ENCODE results near the gene CHST8.
"Not testable (repeated sequence)": the region's sequence is repeated elsewhere in the genome, so short reads cannot be mapped to it uniquely, and the experiment has no call there.

CHST8 gene

GRCh38 chr19:33618363-33618762 is 3.4 kb upstream of the CHST8 start:
- not testable (repeated sequence) for DNase-seq (ENCODE audit: low read depth, low spot score)

GRCh38 chr19:33618884-33619283 is 2.9 kb upstream of the CHST8 start:
- no peak for DNase-seq (ENCODE audit: low read depth, low spot score)

GRCh38 chr19:33620611-33621010 is 1.1 kb upstream of the CHST8 start:
- DNase-seq (ENCODE audit: low read depth, low spot score) = no peak

GRCh38 chr19:33621065-33621785 is 528 bp upstream of the CHST8 start:
- no peak for DNase-seq (ENCODE audit: low read depth, low spot score)

- no peak for DNase-seq (ENCODE audit: low read depth, low spot score)
Observed at GRCh38 chr19:33622505-33622808, 704 bp downstream of the CHST8 start.

- DNase-seq (ENCODE audit: low read depth, low spot score) = no peak
Observed at GRCh38 chr19:33622809-33623511, 1.2 kb downstream of the CHST8 start.

- no peak for DNase-seq (ENCODE audit: low read depth, low spot score)
Observed at GRCh38 chr19:33624586-33624985, 2.8 kb downstream of the CHST8 start.

GRCh38 chr19:33627526-33627925 is 5.8 kb downstream of the CHST8 start:
- no peak for DNase-seq (ENCODE audit: low read depth, low spot score)

GRCh38 chr19:33627962-33628839 is 6.4 kb downstream of the CHST8 start:
- DNase-seq (ENCODE audit: low read depth, low spot score) = no peak

GRCh38 chr19:33628921-33629825 is 7.4 kb downstream of the CHST8 start:
- no peak for DNase-seq (ENCODE audit: low read depth, low spot score)

GRCh38 chr19:33629826-33630375 is 8.1 kb downstream of the CHST8 start:
- DNase-seq (ENCODE audit: low read depth, low spot score) = no peak

- DNase-seq (ENCODE audit: low read depth, low spot score) = no peak
Observed at GRCh38 chr19:33630880-33631608, 9.3 kb downstream of the CHST8 start.

- no peak for DNase-seq (ENCODE audit: low read depth, low spot score)
Observed at GRCh38 chr19:33631609-33631973, 9.8 kb downstream of the CHST8 start.

- no peak for DNase-seq (ENCODE audit: low read depth, low spot score)
Observed at GRCh38 chr19:33634361-33635091, 12.8 kb downstream of the CHST8 start.

GRCh38 chr19:33638167-33639034 is 16.6 kb downstream of the CHST8 start:
- DNase-seq (ENCODE audit: low read depth, low spot score) = no peak

- DNase-seq (ENCODE audit: low read depth, low spot score) = no peak
Observed at GRCh38 chr19:33639035-33639681, 17.4 kb downstream of the CHST8 start.

GRCh38 chr19:33640773-33641172 is 19.0 kb downstream of the CHST8 start:
- no peak for DNase-seq (ENCODE audit: low read depth, low spot score)

GRCh38 chr19:33641261-33641660 is 19.5 kb downstream of the CHST8 start:
- no peak for DNase-seq (ENCODE audit: low read depth, low spot score)
